Caki2 (cell line): ENCODE measurements around the gene FTSJ3. TPM values are rescaled to one million over a fixed set of nuclear protein-coding genes. Genes with fewer than 3 reads are reported as not detected.
"Not testable (repeated sequence)": the region's sequence is repeated elsewhere in the genome, so short reads cannot be mapped to it uniquely, and the experiment has no call there.

ENCODE experiments used
- DNase-seq: peaks from one replicate; pipeline ENCODE4 v3.0.0-alpha.2; 2015; ENCODE audit warnings: low read depth
- in situ Hi-C: cut with HindIII; loops from 2 replicates; pipeline ENCODE4 v1.10.0; 2016; ENCODE audit warnings: low sequenced_read_pairs, low pct_unique_long_range_greater_than_20kb, mixed read lengths
- total RNA-seq: library from RNA; depleted of rRNA; stranded (reverse); fragments of >200 nt; shearing (Covaris generic); gene quantifications from 2 replicates; pipeline ENCODE4 v1.2.3, GENCODE V29; 2014; ENCODE audit warnings: low replicate concordance; rRNA removed

FTSJ3 gene, protein sequence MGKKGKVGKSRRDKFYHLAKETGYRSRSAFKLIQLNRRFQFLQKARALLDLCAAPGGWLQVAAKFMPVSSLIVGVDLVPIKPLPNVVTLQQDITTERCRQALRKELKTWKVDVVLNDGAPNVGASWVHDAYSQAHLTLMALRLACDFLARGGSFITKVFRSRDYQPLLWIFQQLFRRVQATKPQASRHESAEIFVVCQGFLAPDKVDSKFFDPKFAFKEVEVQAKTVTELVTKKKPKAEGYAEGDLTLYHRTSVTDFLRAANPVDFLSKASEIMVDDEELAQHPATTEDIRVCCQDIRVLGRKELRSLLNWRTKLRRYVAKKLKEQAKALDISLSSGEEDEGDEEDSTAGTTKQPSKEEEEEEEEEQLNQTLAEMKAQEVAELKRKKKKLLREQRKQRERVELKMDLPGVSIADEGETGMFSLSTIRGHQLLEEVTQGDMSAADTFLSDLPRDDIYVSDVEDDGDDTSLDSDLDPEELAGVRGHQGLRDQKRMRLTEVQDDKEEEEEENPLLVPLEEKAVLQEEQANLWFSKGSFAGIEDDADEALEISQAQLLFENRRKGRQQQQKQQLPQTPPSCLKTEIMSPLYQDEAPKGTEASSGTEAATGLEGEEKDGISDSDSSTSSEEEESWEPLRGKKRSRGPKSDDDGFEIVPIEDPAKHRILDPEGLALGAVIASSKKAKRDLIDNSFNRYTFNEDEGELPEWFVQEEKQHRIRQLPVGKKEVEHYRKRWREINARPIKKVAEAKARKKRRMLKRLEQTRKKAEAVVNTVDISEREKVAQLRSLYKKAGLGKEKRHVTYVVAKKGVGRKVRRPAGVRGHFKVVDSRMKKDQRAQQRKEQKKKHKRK
- total RNA-seq = 49.4 and 83.9 TPM in 2 replicates

DNA sequence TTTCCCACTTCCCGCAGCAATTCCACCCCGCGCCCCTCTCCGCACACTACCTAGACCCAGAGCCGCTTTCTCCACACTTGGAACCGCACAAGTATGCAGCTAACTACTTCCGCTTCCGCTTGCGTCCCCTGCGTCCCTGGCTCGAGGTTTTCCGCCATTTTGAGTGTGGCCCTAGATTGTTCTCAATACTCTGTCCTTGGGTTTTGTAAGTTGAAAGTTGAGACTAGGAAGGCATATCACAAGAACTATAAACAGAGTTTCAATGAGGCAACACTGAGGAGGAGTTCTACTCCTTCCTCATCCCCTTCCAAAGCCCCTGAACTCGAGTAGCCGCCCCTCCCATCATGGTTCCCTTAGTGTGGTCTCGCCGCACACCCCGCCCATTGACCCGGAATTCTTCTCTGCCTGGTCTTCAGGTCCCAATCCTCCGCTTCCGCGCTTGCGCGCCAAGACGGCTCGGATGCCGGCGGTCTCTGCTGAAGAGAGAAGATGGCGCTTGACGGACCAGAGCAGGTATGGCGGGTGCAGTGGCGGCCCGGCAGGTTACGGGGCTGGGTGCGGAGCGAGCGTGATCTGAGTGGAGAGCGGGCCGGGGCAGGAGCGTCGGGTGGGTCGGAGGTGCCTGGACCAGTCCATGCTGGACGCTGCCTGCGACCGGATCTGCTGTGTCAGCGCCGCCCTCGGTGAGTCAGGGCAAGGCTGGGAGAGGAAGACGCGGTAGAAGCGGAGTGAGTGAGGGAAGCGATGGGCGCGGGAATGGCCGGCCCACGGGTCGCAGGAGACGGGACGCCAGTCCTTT is at the start of gene FTSJ3, which contains the start of gene PSMC5:
Gene FTSJ3 (minus strand): TSS at position 662 of the 799 bp plus-strand sequence. CDS start 761 bp downstream, outside the sequence.
Gene PSMC5 (plus strand): TSS at position 430 of the 799 bp plus-strand sequence. CDS start 60 bp downstream, at position 490.
- in situ Hi-C loops = no loop called here

DNA sequence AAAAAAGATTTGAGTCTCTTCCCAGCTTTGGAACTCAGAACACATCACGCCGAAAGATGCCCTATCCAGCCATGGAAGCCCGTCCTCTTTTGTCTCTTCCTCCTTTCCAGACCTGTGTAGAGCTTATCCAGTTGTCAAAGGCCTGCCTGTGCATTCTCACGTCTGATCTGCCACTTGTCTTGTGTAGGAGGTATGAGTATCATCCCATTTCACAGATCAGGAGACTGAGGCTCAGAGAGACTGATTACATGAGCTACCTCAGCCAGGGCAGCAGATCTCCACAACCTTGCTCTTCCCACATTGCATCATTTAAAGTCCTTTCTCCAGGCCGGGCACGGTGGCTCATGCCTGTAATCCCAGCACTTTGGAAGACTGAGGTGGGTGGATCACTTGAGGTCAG is 47.2 kb upstream of the FTSJ3 start:
- in situ Hi-C loops = not testable (repeated sequence)

More for the DNA sequence above, at the start of gene FTSJ3, which contains the start of gene PSMC5:
- DNase-seq = peak; percentile 97

DNA sequence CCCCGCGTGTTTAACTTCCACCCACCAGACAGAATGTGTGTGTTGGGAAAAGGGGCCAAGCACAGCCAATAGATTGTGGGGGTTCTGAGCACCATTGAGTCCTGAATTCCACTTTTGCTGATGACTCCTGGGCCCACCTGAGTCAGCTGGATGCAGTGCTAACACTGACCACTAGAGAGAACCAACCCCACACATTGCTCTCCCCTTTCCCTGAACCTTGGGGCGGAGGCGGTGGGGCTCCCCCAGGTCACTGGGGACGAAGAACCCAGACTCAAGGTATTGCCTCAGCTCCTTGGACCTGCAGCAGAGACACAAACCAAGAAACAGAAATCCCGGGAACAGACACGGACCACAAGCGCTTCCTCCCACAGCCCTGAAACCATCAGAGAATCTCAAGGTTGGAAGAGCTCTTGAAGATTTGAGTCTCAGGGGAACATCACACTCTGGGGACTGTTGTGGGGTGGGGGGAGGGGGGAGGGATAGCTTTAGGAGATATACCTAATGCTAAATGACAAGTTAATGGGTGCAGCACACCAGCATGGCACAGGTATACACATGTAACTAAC is 46.7 kb upstream of the FTSJ3 start:
- in situ Hi-C loops = not testable (repeated sequence)

More for the DNA sequence above, 47.2 kb upstream of the FTSJ3 start:
- DNase-seq = not testable (repeated sequence)

DNA sequence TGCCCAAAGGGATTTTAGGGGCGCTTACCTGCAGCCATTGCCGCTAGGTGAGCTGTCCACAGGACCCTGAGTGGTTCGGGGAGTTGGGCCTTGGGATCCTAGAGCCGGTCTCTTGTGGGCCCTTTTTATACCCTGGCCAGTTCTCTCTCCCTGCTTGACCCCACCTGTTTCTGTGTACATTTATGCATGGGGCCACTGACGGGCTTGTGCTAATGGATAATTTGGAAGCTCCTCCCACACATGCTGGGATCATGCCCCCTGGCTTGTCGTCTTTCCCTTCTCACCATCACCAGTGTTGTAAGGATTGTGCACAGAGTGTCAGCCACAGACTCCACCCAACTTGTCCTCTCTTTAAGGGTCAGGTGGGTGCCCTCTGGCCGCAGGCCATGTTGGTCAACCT is 46.1 kb upstream of the FTSJ3 start, which contains the start of gene CSH2:
Gene CSH2 (minus strand): TSS at position 101 of the 400 bp plus-strand sequence. CDS start 63 bp downstream, at position 38.
- in situ Hi-C loops, DNase-seq: not testable (repeated sequence)

More for the DNA sequence above, 46.7 kb upstream of the FTSJ3 start:
- not testable (repeated sequence) for DNase-seq

DNA sequence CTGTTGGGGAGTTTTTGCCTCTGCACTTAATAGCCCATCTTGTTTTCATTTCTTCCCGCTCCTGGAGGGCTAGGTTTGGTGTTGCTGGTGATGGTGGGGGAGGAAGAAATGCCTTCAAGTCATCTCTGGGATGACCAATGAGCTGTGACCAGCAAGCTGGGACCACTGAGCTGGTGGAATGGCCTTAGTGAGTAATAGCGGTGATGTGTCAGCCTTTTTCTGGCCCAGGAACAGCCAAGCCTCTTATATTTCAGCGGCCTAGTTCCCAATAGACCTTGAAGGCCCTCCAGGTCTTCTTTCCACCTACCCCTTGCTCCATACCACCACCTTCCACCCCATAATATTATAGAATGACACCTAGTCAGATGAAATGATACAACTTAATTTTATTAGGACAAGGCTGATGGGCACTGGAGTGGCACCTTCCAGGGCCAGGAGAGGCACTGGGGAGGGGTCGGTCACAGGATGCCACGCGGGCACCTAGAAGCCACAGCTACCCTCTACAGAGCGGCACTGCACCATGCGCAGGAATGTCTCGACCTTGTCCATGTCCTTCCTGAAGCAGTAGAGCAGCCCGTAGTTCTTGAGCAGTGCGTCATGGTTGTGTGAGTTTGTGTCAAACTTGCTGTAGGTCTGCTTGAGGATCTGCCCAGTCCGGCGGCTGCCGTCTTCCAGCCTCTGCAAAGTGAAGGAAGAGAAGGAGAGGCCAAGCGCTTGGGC is 44.3 kb upstream of the FTSJ3 start:
- in situ Hi-C loops = not testable (repeated sequence)
- DNase-seq = peak; percentile 8

DNA sequence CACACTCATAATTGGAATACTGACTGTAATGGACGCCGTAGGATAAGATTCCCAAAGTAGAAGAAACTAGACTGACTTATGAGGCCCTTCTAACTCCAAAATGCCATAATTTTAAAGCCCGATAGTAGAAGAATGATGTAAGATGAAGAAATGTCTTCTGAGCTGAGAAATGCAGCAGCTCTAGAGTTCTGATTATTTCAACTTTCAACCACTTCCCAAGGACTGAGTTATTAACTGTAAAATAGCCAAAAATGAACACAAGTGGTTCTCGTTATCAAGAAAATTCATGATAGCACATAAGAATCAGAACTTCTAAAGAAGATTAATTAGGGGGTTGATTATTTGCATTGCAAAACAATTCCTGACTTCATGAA is 42.8 kb upstream of the FTSJ3 start:
- DNase-seq, in situ Hi-C loops: not testable (repeated sequence)

DNA sequence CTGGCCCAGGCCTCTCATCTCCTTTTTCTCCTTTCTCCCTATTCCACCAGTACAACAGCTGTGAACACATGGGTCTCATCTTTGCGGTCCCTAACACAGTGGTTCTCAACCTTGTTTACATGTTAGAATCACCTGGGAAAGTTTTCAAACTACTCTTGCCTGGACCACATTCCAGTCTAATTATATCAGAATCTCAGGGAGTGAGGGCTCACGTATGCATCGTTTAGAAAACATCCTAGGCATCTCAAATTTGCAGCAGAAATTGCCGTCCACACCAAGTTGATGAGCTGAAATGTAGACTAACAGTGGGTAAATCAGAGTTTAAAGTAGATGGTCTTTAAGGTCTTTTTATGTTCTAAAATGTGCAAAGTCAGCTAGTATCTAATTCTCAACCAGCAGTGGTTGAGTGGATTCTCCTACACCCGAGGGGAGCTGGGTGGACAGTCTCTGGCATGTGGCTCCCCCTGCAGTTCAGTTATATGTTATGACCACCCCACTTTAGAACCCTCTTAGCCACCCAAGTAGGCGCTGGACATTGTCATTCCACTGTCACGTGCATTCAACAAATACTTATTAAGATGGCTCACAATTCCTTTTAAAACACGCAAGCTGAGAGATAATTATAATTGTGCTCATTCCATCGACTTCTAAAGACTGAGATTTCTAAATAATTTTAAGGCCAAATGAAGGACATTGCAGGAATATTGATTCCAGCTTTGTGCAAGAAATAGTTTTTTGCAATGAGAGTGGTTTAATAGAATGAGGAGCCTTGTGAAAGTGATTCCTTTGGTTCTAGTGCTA is 42.2 kb upstream of the FTSJ3 start:
- in situ Hi-C loops, DNase-seq: not testable (repeated sequence)

DNA sequence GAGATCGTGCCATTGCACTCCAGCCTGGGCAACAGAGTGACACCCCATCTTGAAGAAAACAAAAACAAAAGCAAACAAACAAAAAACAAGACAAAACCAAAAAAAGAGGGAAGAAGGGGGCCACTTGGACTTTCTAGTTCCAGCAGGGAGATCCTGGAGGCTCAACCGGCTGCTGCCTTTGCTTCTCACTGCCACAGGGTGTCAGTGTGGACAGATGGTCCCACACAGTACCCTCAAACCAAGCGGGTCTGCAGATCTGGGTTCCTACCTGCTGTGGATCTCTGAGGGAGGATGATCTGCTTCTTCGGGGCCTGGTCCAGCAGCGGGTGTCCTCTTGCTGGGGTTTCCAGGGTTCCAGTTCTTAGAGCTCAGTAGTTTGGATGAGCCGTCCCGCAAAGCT is 39.2 kb upstream of the FTSJ3 start:
- DNase-seq, in situ Hi-C loops: not testable (repeated sequence)

DNA sequence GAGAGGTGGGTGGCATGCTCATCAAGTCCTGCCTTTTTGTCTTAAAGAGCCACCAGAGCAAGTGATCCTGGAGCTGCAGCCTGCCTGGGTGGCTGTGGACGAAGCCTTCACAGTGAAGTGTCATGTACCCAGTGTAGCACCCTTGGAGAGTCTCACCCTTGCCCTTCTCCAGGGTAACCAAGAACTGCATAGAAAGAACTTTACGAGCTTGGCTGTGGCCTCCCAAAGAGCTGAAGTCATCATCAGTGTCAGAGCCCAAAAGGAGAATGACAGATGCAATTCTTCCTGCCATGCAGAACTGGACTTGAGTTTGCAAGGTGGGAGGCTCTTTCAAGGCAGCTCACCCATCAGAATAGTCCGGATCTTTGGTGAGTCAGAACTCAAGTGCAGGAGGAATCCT is 31.8 kb upstream of the FTSJ3 start:
- no peak for DNase-seq
- in situ Hi-C loops = no loop called here

DNA sequence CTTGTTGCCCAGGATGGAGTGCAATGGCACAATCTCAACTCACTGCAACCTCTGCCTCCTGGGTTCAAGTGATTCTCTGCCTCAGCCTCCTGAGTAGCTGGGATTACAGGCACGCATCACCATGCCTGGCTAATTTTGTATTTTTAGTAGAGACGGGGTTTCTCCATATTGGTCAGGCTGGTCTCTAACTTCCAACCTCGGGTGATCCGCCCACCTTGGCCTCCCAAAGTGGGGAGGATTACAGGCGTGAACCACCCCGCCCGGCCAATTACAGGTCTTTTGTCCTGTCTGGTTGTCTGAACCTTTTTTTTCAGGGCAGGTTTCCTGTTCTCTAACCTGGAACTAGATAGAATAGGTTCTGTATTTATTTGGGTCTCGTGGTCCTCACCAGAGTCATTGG is 29.0 kb upstream of the FTSJ3 start:
- DNase-seq, in situ Hi-C loops: not testable (repeated sequence)

DNA sequence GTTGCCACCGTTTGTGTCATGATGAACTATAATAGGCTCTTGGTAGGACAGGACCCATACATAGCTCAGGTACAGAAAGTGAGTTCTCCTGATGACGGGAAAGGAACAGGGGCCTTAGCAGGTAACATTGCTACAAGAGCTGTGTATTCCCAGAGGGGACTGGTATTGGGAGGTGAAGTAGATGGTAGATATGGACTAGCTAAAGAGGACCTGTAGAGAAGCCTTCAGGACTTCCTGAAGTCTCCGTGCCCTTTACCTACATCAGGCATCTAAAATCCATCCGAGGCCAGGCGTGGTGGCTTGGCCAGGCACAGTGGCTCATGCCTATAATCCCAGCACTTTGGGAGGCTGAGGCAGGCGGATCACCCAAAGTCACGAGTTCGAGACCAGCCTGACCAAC is 27.7 kb upstream of the FTSJ3 start:
- in situ Hi-C loops = no loop called here
- no peak for DNase-seq

DNA sequence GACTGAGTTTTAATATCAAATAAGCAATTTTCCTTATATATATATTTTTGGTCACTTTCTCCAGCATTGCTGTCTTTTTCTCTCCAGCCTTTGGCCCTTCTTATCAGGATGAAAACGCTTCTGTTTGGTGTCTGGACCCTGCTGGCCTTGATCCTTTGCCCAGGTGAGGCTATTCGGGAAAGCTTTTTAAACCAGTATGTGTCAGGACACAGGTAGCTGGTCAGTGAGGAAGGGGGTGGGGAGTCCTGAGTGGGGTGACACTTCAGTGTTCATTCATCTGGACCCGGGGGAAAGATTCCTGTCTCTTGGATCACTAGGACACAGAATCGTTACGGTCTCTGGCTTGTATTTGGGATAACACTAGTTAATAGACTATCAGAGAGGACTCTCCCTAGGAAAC is 27.2 kb upstream of the FTSJ3 start:
- no peak for DNase-seq
- in situ Hi-C loops = no loop called here

DNA sequence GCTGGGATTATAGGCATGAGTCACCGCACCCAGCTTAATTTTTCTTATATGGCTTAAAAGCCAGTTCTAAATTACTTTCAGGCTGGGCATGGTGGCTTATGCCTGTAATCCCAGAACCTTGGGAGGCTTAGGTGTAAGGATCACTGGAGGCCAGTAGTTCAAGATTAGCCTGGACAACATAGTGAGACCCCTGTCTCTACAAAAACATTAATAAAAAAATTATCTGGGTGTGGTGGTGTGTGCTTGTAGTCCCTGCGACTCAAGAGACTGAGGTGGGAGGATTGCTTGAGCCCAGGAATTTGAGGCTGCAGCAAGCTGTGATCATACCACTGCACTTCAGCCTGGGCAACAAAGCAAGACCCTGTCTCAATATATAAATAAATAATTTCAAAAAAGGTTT is 25.8 kb upstream of the FTSJ3 start:
- no peak for DNase-seq
- in situ Hi-C loops = no loop called here

DNA sequence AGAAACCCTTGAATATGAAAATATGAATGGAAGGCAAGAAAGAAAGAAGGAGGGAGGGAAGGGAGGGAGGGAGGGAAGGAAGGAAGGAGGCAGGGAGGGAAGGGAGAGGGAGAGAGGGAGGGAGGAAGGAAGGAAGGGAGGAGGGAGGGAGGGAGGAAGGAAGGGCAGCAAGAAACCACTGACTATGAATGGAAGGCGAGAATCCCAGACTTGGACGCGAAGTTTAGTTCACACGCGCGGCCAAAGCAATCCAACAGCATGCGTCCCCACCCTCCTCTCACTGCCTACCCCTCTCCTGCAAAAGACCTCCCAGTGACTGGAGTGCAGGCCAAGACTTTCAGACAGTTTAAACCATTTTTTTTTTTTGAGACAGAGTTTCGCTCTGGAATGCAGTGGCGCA is 22.9 kb upstream of the FTSJ3 start:
- DNase-seq = no peak
- in situ Hi-C loops = no loop called here

DNA sequence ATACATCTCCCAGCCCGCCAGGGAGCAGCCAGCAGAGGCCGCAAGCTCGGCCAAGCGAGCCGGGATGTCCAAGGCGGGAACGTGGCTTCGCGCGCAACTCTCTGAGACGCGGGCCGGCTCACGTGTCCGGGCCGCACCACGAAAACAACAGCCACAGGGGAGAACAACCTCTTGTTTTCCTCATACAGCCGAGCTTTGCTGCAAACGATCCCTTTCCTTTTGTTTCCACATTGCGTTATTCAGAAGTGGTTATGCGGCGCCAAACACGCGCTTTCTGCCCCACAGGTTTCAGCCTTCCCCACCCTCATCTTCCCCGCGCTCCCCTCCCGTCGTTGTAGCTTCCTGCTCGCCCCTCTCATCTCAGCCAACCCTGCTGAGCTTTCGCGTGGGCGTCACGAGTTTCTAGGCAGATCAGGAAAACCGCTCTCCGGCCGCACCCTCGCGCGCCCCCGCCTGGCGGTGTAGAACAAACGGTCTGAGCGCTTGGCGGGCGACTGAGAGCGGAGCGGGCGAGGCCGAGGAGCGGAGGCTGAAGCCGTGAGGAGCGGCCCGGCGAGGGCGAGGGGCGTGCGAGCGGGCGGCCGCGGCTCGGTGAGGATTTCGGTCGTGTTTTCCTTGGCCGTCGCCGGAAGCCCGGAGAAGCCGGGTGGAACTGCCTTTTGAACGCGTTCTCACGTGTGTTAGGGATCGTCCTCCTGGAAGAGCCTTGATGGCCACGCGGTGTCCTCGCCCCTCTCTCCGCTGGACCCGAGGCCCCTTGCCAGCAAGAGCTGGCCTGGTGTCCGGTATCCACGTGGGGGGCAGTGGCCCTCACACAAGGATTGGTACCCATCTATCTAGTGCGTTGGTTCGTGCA is 21.6 kb upstream of the FTSJ3 start:
- DNase-seq = peak; percentile 91
- in situ Hi-C loops = no loop called here
